Stimulated activated CD8-positive, alpha-beta memory T cell treated with anti-CD3 and anti-CD28 coated beads, Interleukin-12 subunit alpha, Interleukin-12 subunit beta, amount 100 ng/mL, for 1 hour (primary cell): ENCODE results near the gene RANGAP1.

Source experiments
- DNase-seq: peaks from one replicate; pipeline ENCODE4 v3.0.0-alpha.2; 2020; ENCODE audit warnings: low read depth

Gene RANGAP1

DNA sequence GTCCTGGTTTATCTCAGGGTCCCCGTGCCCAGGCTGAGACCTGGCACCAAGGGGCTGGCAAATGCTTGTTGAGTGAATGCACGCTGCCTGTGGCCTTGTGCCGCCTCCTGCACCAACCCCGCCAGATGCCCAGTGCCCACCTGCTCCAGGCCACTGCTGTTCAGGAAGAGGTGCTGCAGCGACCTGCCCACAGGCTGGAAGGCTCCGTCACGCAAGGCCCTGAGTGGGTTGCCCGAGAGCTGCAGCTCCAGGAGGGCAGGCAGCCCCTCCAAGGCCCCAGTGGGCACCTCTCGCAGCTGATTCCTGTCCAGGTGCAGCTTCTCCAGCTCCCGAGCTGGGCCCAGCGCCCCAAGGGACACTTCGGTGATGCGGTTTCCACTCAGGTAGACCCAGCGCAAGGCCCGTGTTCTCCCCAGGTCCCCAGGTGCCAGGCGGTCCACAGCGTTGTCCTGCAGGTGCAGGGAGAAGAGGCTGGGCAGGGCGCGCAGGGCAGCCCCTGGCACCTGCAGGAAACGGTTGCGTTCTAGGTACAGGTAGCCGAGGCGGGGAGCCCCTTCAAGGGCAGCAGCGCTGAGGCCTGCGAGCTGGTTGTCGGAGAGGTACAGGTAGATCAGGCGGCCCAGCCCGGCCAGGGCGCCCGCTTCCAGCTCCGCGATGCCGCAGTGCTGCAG, 48.8 kb downstream of the RANGAP1 start:
- no peak for DNase-seq

DNA sequence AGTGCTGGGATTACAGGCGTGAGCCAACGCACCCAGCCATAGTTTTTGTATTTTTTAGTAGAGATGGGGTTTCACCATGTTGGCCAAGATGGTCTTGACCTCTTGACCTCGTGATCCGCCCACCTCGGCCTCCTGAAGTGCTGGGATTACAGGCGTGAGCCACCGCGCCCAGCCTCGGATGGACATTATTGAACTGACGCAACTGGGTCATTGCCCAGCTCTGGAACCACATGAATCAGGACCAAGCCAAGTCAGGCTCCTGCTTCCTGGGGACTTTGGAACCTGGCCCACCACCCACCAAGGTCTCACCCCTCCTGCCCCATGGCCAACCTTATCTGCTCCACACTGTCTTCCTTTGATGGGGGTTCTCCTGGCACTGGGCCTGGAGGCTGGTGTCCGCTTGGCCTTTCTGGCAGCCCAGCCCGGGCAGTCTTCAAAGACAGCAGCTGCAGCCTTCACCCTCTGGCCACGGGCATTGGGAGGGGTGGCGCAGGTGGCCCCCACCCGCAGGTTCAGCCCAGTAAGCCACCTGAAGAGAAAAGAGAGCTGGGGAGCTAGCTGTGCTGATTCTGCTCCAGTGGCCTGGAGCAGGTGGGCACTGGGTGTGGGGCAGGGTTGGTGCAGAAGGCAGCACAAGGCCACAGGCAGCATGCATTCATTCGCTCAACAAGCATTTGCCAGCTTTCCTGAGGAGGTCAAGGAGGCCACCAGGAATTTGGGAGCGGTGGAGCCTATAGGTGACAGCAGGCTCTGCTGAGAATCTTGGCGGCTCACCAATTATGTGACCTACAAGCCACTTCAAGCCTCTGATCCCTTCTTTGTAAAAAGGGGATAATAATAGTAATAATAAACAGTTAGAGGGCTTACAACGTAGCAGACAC, 50.9 kb downstream of the RANGAP1 start:
- no peak for DNase-seq

DNA sequence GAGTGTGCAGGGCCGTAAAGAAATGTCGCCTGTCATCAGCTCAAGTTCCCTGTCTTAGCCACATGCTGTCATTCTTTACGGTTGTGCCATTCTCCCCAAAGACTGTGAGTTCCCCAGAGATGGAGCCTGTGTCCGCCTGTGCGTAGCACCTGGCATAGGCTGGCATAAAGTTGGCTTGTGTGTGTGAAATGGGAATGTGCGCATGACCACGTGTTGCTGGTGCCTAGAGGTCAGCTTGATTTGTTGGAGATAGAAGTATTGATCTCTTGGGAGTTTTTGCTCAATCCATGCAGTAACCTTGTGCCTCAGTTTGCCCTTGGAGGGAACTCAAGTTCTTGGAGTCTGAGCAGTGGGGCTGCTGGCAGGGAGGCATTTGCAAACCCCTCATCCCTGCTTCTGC, 54.6 kb downstream of the RANGAP1 start:
- DNase-seq = no peak

DNA sequence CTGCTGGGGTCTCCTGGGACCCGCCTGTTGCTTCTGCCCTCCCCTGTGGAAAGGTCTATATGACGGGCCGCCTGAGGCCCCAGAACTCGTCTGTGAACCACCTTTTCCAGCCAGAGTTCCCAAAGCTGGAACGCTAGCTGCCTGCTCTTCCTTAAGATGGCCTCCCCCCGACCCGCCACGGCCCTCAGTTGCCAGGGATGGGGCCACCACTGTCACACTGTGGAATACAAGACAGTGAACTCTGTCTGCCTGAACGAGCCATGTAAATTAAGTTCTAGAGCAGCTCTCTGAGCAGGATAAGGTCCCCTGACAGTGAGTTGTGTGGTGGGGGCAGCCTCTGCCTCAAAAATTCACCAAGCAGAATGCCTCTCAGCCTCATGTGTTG, 55.6 kb downstream of the RANGAP1 start:
- no peak for DNase-seq

DNA sequence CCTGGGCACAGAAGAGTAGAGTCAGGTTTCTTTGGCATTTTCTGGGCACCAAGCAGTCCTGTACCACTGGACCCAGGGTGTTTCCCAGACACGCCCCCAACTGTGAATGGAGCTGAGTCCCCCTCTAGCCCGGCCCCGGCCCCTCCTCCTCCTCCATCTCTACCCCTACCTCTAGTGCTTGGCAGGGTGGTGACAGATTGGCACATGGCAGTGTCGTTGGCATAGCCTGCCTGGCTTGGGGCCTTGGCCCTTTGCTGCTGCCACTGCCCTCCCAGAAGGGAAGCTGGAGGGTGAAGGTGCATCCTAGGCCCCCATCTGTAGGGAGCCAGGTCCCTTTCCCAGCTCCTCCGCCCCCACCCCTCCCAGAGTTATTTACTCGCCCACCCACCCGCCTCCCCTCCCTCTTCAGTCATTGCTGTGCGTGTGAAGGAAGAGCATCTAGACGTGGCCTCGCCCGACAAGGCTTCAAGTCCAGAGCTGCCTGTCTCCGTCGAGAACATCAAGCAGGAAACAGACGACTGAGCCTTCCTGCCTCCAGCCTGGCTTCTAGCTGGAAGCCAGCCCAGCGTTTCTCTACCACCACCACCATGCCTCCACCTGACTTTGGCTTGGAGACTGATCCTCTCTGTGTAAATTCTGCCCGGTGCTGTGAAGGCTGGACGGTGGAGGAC, 56.1 kb downstream of the RANGAP1 start:
- no peak for DNase-seq

DNA sequence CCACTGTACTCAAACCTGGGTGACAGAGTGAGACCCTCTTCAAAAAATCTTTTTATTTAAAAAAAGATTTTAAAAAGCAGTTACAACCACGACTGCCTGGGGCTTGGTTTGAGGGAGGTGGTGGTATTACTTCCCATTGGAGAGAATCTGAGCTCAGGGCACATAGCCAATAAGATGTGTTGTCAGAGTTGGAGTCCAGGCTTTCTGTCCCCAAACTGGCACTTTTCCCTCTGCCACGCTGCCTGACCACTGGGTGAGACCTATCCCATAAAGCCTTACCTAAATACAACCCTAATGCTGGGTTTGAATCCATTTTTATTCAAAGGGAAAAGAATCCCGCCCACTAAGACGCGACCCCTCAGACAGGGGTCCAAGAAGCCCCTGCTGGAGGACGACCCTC, 56.8 kb downstream of the RANGAP1 start:
- DNase-seq = no peak

DNA sequence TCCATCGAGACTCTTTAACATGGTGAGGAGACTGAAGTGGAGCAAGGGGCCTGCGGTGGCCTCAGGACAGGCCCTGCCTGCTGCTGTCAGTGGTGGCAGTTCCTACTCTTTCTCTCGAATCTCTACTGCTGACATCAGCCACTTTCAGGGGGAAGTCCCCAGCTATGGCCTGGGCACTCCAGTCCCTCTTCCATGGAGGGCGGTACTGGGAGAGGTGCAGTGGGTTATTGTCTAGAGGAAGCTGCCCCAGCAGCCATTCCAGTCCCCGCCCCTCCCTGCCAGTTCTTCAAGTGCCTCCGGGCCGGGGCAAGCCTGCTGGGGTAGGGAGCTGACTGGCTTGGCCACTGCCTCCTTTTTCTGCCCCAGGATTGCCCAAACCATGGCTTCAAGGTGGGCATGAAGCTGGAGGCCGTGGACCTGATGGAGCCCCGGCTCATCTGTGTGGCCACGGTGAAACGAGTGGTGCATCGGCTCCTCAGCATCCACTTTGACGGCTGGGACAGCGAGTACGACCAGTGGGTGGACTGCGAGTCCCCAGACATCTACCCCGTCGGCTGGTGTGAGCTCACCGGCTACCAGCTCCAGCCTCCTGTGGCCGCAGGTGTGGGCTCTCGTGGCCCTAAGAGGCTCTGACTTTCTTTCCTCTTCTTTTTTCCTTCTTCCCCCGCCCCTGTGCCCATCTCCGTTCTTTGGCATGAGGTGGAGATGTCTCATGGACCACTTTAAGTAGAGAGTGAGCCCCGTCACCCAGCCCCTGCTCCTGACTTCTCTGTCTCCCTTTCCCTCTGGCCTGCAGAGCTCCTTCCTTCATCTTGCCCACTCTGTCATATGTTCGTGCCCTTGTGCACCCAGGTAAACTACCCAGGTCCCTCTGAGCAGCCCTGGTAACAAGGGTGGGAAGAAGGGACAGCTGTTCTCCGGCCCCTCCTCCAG, 59.0 kb downstream of the RANGAP1 start:
- DNase-seq = no peak

DNA sequence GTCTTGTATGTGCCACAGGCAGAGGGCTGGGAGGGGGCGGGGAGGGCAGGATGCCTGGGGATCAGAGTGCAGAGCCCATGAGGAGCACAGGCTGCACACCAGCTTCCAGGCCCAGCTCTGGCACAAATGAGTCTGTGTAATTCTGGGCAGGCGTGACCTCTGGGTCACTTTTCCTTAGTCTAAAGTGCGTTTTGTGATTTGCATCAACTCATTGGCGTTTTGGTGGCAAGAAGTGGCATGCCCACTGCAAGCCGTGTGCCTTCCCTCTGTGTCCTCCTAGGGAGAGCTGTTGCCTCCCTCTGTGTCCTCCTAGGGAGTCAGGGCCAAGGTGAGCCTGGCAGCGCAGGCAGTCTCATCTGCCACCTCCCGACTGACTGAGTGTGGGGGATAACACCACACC, 62.5 kb downstream of the RANGAP1 start:
- no peak for DNase-seq

DNA sequence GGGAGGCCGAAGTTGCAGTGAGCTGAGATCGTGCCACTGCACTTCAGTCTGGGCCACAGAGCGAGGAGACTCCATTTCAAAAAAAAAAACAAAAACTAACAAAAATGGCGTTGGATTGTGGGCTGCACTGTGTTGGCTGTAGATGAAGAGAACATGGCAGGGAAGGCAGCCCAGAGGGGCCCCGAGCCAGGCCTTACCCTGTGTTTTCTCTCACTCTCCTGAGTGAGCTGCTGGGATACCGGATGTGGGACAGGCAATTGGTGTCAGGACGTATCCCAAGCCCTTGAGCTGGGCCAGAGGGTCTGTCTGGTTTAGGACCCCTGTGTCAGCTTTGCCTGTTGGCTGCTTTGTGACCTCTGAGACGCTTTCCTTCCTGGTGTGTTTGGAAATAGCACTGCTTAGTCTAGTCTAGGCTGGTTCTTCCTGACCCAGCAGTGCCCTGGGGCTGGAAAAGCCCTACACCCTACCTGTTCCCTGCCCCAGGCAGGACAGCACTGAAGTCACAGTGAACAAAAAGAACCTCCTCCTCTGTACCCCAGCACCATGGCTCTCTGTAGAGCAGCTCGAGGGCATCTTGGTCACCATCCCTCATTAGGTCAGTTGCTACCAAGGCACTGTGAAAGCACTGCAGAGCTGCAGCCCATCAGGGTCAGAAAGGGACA, 63.0 kb downstream of the RANGAP1 start:
- no peak for DNase-seq

DNA sequence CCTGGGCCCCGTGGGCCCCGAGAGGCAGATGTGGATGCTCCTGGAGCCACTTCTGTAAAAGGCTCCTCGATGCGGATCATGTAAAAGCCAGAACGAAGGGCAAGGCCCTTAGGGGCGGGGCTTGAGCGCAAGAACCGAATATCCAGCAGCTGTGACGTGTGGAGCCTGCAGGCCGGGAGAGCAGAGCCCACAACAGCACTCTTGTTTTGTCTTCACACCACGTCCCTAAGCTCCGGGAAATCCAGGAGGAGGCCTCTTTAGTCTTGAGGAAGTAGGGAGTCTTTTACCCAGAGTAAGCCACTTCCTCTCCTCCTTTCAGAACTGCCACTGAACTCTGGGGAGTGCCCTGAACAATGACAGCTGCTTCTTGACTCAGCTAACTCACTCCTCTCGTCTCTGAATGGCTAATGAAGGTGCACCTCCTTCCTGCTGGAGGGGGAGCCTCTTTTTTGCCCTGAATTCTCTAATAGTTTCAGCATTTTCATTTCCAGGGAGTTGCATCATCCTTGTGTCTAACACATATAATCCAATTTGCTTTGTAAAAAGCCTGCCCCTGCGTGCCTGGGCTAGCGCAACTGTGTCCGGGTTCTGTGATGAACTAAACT, 68.3 kb downstream of the RANGAP1 start:
- DNase-seq = no peak

DNA sequence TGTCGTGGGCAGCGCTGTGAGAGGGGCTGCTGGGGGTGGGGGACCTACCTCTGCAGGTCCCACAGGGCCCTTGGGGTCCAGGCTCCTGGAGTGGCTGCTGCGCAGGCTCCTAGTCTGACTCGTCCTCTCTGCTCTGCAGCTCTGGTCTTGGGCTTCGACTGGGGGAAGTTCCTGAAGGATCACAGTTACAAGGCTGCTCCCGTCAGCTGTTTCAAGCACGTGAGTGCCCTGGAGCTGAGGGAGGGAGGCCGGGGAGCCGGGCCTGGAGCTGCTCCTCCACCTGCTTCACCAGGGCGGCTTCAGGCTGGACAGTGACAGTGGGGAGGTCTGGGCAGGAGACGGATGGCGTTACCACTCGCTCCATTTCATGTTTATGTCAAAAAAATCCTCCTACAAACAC, 69.0 kb downstream of the RANGAP1 start:
- DNase-seq = no peak

DNA sequence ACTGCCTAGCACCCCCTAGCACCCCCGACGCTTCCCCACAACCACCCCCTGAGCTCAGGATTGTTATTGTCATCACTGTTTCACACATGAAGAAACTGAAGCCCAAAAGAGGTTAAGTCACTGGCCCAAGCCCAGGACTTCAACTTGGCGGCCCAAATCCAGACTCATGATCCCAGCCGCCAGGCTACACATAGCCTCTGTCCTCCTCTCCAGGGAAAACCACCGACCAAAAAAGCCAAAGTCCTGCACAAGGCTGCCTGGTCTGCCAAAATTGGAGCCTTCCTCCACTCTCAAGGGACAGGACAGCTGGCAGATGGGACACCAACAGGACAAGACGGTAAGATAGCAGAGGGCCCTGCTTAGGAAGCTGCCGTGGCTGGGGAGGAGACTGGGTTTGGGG, 70.1 kb downstream of the RANGAP1 start:
- no peak for DNase-seq

DNA sequence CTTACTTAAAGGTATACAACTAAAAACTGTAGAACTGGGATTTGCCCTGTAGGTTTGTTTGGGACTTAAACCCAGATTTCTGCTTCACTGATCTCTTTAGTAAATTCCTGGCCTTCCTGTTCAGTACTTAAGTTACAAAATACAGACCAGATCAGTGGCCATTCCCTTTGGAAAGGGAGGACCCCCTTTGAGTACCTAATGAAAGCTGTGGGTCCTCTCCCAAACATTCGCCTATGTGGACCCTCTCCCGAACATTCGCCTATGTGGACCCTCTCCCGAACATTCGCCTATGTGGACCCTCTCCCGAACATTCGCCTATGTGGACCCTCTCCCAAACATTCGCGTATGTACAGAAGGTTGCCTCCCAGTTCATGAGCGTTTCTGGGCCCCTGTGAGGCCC, 70.6 kb downstream of the RANGAP1 start:
- no peak for DNase-seq

DNA sequence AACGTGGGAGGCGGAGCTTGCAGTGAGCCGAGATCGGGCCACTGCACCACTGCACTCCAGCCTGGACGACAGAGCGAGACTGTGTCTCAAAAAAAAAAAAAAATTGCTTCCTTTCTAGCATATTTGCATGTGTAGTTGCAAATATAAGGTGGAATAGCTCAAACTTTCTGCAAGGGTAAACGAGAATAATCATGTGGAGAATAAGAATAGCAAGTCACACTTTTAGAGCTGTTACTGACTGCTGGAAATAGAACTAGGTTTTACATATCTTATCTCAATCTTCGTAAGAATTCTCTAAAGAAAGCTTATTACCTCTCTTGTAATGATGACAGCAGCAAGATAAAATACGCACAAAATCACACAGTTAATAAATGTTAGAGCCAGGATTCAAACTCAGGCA, 79.3 kb downstream of the RANGAP1 start:
- no peak for DNase-seq

DNA sequence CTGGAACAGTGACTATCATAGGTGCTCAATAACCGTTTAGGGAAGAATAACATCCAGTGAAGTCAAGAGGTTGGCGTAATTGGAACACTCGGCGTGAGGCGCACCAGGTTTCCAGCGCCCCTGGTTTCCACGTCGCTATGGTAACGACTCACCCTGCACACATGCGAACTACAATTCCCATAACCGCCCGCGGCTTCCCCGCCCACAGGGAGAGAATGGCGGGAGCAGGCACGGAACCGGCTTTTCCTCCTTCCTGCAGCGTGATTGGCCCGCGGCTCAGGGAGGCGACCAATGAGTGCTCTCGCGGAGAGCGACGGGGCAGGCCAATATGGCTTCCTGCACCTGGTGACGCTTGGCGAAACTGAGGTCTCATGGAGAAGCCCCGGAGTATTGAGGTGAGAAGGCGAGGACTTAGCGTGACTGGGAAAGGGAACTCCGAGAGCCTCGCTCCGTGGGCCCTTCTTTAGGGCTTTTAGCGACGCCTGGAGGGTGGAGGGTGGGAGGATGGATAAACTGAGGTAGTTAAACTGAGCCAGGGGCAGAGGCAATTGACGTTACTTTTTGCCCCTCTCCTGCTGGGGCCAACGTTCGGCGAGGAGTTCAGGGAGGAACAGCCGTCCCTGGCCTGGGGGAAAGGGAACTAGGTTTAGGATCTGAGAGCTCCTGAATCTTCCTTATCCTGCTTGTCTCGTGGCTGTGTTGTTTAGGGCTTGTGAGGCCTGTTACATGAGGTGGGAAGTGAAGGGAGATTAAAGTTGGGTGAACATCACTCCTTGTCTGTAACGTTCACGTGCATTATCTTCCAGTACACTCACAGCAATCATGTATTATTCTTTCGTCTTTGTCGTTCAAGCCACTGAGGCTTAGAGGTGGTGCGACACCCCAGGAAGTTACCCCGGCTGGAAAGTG, 80.7 kb downstream of the RANGAP1 start, which contains the start of gene L3MBTL2:
L3MBTL2 (plus strand) TSS at position 321 of the 909 bp plus-strand sequence; CDS start at position 372, 51 bp downstream.
- DNase-seq = peak; percentile 98

DNA sequence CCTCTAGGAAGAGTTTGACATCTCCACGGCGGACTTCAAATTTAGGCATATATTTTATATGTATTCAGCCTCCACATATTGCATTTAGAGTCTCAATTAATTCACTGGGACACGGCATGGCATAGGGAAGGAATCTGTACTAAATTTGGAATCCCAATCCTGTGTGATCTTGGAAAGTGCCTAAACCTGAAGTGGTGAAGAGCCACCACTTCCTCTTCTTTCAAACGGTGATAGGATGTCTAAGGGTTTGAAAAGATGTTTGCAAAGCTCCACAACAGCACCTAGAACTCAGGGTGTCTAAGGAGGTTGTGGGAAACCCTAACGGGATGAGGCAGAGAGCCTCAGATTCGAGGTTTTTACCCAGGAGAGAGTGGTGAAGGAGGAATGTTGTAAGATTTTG, 81.9 kb downstream of the RANGAP1 start:
- DNase-seq = no peak

DNA sequence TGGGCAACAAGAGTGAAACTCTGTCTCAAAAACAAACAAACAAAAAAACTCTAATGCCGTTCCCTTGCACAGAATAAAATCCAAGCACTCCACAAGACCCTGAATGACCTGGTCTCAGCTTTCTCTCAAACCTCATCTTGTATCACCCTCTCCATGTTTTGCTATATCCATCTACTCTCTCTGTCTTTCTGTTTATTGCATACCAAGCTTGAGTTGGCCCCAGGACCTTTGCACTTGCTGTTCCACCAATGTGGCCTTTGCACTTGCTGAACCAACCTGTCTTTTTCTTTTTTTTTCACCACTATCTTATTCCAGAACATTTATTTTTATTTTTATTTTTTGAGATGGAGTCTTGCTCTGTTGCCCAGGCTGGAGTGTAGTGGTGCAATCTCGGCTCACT, 82.9 kb downstream of the RANGAP1 start:
- DNase-seq = no peak

DNA sequence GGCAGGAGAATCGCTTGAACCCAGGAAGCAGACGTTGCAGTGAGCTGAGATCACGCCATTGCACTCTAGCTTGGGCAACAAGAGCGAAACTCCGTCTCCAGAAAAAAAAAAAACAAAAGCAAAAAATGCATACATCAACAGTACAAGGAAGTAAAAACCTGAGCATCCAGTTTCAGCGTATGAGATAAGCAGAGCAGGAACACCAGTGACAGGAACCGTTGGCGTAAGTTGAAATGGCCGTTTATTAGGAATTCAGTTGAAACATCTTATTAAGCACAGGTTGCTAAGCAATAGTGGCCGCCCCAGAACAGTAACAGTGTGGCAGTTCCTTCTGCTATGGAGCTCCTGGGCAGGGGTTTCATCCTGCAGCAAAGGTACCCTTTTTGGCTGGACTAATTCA, 84.8 kb downstream of the RANGAP1 start:
- no peak for DNase-seq

DNA sequence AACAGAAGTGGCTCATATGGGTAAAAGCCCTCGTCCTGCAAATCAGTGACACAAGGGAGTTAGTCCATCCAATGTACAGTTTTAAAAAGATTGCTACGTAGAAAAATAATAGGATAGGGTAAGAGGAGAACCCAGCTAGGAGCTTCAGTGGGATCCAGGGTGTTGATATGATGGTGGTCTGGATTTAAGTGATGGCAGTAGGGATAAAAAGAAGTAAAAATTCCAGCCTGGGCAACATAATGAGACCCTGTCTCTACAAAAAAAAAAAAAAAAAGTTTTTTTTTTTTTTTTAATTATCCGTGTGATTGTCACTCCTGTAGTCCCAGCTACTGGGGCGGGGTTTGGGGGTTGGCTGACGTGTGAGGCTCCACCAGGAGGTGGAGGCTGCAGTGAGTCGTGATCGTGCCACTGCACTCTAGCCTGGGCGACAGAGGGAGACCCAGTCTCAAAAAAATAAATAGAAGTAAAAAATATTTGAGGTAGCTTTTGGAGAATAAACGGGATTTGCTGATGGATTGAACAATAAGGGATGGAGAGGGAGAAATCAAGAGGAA, 87.9 kb downstream of the RANGAP1 start:
- DNase-seq = no peak
